HEK293 (cell line): Measurements from ENCODE around the gene SPATA6L.

Experiments used
- CTCF ChIA-PET: fragments of 350-600 bp; formaldehyde crosslinking; extraction: SDS; loops from one replicate; lab custom pipeline; 2021; ENCODE audit warnings: antibody characterized with exemption; lab: Yijun Ruan, JAX
- POLR2A ChIA-PET: fragments of 300-600 bp; formaldehyde crosslinking; extraction: SDS; loops from one replicate; lab custom pipeline; 2020; ENCODE audit warnings: antibody characterized with exemption, inconsistent platforms; lab: Yijun Ruan, JAX
- H3K27ac ChIP-seq: fragments of 200-500 bp; sonication (Bioruptor generic); 2 replicates; pipeline ENCODE4 v1.5.1; 2014; ENCODE audit warnings: low read depth, low read length, control low read depth, inconsistent platforms; ENCODE audit errors: extremely low read depth
- H3K36me3 ChIP-seq, 2 experiments: fragments of 200-500 bp in 1 of 2; sonication (Bioruptor generic) in 1 of 2; 1 replicate in 1 of 2; 2 replicates in 1 of 2; pipeline ENCODE4 v1.5.1; 2014 to 2017; ENCODE audit warnings: inconsistent platforms in 2 of 2, low read length in 2 of 2; ENCODE audit not compliant: control insufficient read depth in 2 of 2, insufficient read depth in 1 of 2
- H3K4me1 ChIP-seq: fragments of 200-500 bp; sonication (Bioruptor generic); 2 replicates; pipeline ENCODE4 v1.5.1; 2014; ENCODE audit warnings: mild to moderate bottlenecking, low read length, inconsistent platforms; ENCODE audit not compliant: control insufficient read depth, insufficient read depth
- H3K4me3 ChIP-seq: 2 replicates; pipeline ENCODE4 v1.5.1; 2011; ENCODE audit warnings: low read depth, mild to moderate bottlenecking, control low read depth, low read length, moderate library complexity
- H3K9me3 ChIP-seq: fragments of 200-500 bp; sonication (Bioruptor generic); 2 replicates; pipeline ENCODE4 v1.5.1; 2014; ENCODE audit warnings: low read depth, low read length, inconsistent platforms; ENCODE audit not compliant: control insufficient read depth, insufficient read depth
- KLF10 ChIP-seq: fragments of 450-650 bp; IDR thresholded peaks from 2 replicates; pipeline ENCODE4 v1.5.1; 2018; ENCODE audit warnings: missing biosample characterization, mild to moderate bottlenecking, missing genetic modification characterization
- MEIS1 ChIP-seq: sonication (generic); formaldehyde crosslinking; IDR thresholded peaks from 2 replicates; pipeline ENCODE4 v1.8.1; 2022; ENCODE audit warnings: missing genetic modification reagents, mild to moderate bottlenecking, borderline replicate concordance
- OVOL3 ChIP-seq: fragments of 450-650 bp; formaldehyde crosslinking; IDR thresholded peaks from 2 replicates; pipeline ENCODE4 v1.5.1; 2016; ENCODE audit warnings: missing biosample characterization, missing genetic modification characterization
- PRDM1 ChIP-seq: fragments of 450-650 bp; formaldehyde crosslinking; IDR thresholded peaks from 2 replicates; pipeline ENCODE4; 2016; ENCODE audit warnings: missing biosample characterization, missing genetic modification characterization
- ZBTB20 ChIP-seq: fragments of 450-650 bp; formaldehyde crosslinking; IDR thresholded peaks from 2 replicates; pipeline ENCODE4 v1.5.1; 2016; ENCODE audit warnings: missing biosample characterization, missing genetic modification characterization
- ZBTB48 ChIP-seq: fragments of 450-650 bp; formaldehyde crosslinking; IDR thresholded peaks from 2 replicates; pipeline ENCODE4 v1.5.1; 2016; ENCODE audit warnings: missing biosample characterization, missing genetic modification characterization
- ZBTB7A ChIP-seq: fragments of 450-650 bp; formaldehyde crosslinking; IDR thresholded peaks from 2 replicates; pipeline ENCODE4 v1.5.1; 2016; ENCODE audit warnings: low read depth, missing biosample characterization, missing genetic modification characterization
- ZFHX2 ChIP-seq: fragments of 450-650 bp; formaldehyde crosslinking; conservative IDR thresholded peaks from 2 replicates; pipeline ENCODE4 v1.5.1; 2016; ENCODE audit warnings: missing biosample characterization, missing genetic modification characterization
- ZFP3 ChIP-seq: fragments of 450-650 bp; formaldehyde crosslinking; IDR thresholded peaks from 2 replicates; pipeline ENCODE4 v1.5.1; 2016; ENCODE audit warnings: low read depth, missing biosample characterization, missing genetic modification characterization
- ZFP41 ChIP-seq: fragments of 450-650 bp; formaldehyde crosslinking; IDR thresholded peaks from 2 replicates; pipeline ENCODE4 v1.5.1; 2016; ENCODE audit warnings: missing biosample characterization, missing genetic modification characterization, borderline replicate concordance
- ZNF133 ChIP-seq: fragments of 450-650 bp; formaldehyde crosslinking; IDR thresholded peaks from 2 replicates; pipeline ENCODE4 v1.5.1; 2016; ENCODE audit warnings: missing biosample characterization, missing genetic modification characterization
- ZNF2 ChIP-seq: fragments of 450-650 bp; formaldehyde crosslinking; IDR thresholded peaks from 2 replicates; pipeline ENCODE4 v1.5.1; 2016; ENCODE audit warnings: missing biosample characterization, missing genetic modification characterization
- ZNF202 ChIP-seq: fragments of 450-650 bp; formaldehyde crosslinking; IDR thresholded peaks from 2 replicates; pipeline ENCODE4 v1.5.1; 2016; ENCODE audit warnings: missing biosample characterization, missing genetic modification characterization, borderline replicate concordance
- ZNF391 ChIP-seq: fragments of 450-650 bp; formaldehyde crosslinking; IDR thresholded peaks from 2 replicates; pipeline ENCODE4 v1.5.1; 2016; ENCODE audit warnings: low read depth, missing biosample characterization, missing genetic modification characterization, borderline replicate concordance
- ZNF433 ChIP-seq: fragments of 450-650 bp; formaldehyde crosslinking; IDR thresholded peaks from 2 replicates; pipeline ENCODE4 v1.5.1; 2016; ENCODE audit warnings: missing biosample characterization, missing genetic modification characterization, low read depth
- ZNF518A ChIP-seq: fragments of 450-650 bp; formaldehyde crosslinking; conservative IDR thresholded peaks from 2 replicates; pipeline ENCODE4 v1.5.1; 2016; ENCODE audit warnings: low read depth, missing biosample characterization, missing genetic modification characterization
- ZNF521 ChIP-seq: fragments of 450-650 bp; formaldehyde crosslinking; IDR thresholded peaks from 2 replicates; pipeline ENCODE4 v1.5.1; 2017; ENCODE audit warnings: missing biosample characterization, mild to moderate bottlenecking, missing genetic modification characterization
- ZNF561 ChIP-seq: fragments of 450-650 bp; IDR thresholded peaks from 2 replicates; pipeline ENCODE4 v1.5.1; 2018; ENCODE audit warnings: missing biosample characterization, missing genetic modification characterization, borderline replicate concordance
- ZNF76 ChIP-seq: fragments of 450-650 bp; formaldehyde crosslinking; IDR thresholded peaks from 2 replicates; pipeline ENCODE4; 2016; ENCODE audit warnings: low read depth, missing biosample characterization, missing genetic modification characterization, borderline replicate concordance
- ZSCAN16 ChIP-seq: fragments of 450-650 bp; formaldehyde crosslinking; IDR thresholded peaks from 2 replicates; pipeline ENCODE4 v1.5.1; 2016; ENCODE audit warnings: missing biosample characterization, missing genetic modification characterization
- TF ChIP-seq, protein P1 (sequence below): fragments of 450-650 bp; formaldehyde crosslinking; IDR thresholded peaks from 2 replicates; pipeline ENCODE4 v1.5.1; 2017; ENCODE audit warnings: missing biosample characterization, missing genetic modification characterization

Gene SPATA6L

GRCh38 chr9:4686584-4686983 is 20.3 kb upstream of the SPATA6L start:
- TF ChIP-seq ZBTB48 (no peak), KLF10 (tag by site-specific recombination) (no peak), ZNF518A (tag by site-specific recombination) (no peak), ZNF202 (tag by site-specific recombination) (no peak), PRDM1 (tag by site-specific recombination) (no peak), ZNF561 (no peak), ZFHX2 (tag by site-specific recombination) (no peak), ZFP41 (tag by site-specific recombination) (no peak), ZNF2 (tag by site-specific recombination) (no peak)
- CTCF ChIA-PET: interaction anchor here (0.7 kb wide), 1 partner anchor 329 kb away, joined by 3 read pairs; no protein-coding TSS in a partner anchor
- POLR2A ChIA-PET: no interaction called here
- Histone ChIP-seq H3K4me1 (no peaks in the 10 kb centered on the region; the same call in 1 of the 2 replicates), H3K9me3 (no peaks in the 10 kb centered on the region), H3K4me3 (no peak overlapping the region), H3K36me3 (peaks cover 10 to 37% of the 10 kb centered on the region in 2 experiments), H3K27ac (no peak overlapping the region)

GRCh38 chr9:4686112-4686511 is 19.8 kb upstream of the SPATA6L start:
- CTCF ChIA-PET: interaction anchor here (0.7 to 0.8 kb wide), 2 partner anchors 12 to 330 kb away, joined by 3 read pairs; no protein-coding TSS in a partner anchor
- POLR2A ChIA-PET: no interaction called here

GRCh38 chr9:4684820-4685219 is 18.5 kb upstream of the SPATA6L start:
- H3K4me3 ChIP-seq: no peak overlapping the region
- CTCF ChIA-PET: no interaction called here

More at GRCh38 chr9:4686112-4686511, 19.8 kb upstream of the SPATA6L start:
- H3K36me3 ChIP-seq: peaks cover 10 to 37% of the 10 kb centered on the region in 2 experiments
- H3K4me1 ChIP-seq: no peaks in the 10 kb centered on the region; the same call in 1 of the 2 replicates
- H3K4me3 ChIP-seq: no peak overlapping the region
- H3K9me3 ChIP-seq: no peaks in the 10 kb centered on the region
- no peak overlapping the region for H3K27ac ChIP-seq
- TF ChIP-seq ZNF391 (tag by site-specific recombination) (no peak), PRDM1 (tag by site-specific recombination) (peak; percentile 74)

More at GRCh38 chr9:4684820-4685219, 18.5 kb upstream of the SPATA6L start:
- Histone ChIP-seq H3K9me3 (no peaks in the 10 kb centered on the region), H3K4me1 (no peaks in the 10 kb centered on the region; the same call in 1 of the 2 replicates), H3K36me3 (peaks cover 10 to 27% of the 10 kb centered on the region in 2 experiments)
- POLR2A ChIA-PET: interaction anchor here (0.8 to 3.9 kb wide), 2 partner anchors 16 to 19 kb away, joined by 3 to 12 read pairs; partner anchors contain the start of gene SPATA6L
- TF ChIP-seq ZBTB20 (tag by site-specific recombination) (no peak), ZSCAN16 (tag by site-specific recombination) (no peak), ZNF391 (tag by site-specific recombination) (no peak), ZNF76 (tag by site-specific recombination) (no peak), MEIS1 (CRISPR knock-in tag) (no peak), OVOL3 (tag by site-specific recombination) (no peak), PRDM1 (tag by site-specific recombination) (no peak), ZFP3 (tag by site-specific recombination) (no peak), ZNF521 (tag by site-specific recombination) (no peak), ZNF133 (tag by site-specific recombination) (no peak), ZBTB7A (no peak), ZNF433 (tag by site-specific recombination) (no peak)
- TF ChIP-seq, protein P1, sequence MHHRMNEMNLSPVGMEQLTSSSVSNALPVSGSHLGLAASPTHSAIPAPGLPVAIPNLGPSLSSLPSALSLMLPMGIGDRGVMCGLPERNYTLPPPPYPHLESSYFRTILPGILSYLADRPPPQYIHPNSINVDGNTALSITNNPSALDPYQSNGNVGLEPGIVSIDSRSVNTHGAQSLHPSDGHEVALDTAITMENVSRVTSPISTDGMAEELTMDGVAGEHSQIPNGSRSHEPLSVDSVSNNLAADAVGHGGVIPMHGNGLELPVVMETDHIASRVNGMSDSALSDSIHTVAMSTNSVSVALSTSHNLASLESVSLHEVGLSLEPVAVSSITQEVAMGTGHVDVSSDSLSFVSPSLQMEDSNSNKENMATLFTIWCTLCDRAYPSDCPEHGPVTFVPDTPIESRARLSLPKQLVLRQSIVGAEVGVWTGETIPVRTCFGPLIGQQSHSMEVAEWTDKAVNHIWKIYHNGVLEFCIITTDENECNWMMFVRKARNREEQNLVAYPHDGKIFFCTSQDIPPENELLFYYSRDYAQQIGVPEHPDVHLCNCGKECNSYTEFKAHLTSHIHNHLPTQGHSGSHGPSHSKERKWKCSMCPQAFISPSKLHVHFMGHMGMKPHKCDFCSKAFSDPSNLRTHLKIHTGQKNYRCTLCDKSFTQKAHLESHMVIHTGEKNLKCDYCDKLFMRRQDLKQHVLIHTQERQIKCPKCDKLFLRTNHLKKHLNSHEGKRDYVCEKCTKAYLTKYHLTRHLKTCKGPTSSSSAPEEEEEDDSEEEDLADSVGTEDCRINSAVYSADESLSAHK (tag by site-specific recombination): no peak
- TF ChIP-seq, all 188 proteins: peak for 0
- H3K27ac ChIP-seq: no peak overlapping the region
